DMS114 treated with DMSO at 0.1 percent for 48 hours (cell line): ENCODE results near the gene CTNND2.

Source experiments
- DNase-seq: peaks from one replicate; lab custom pipeline; 2025; ENCODE audit not compliant: unreplicated experiment; lab: John Stamatoyannopoulos, UW

CTNND2 gene

GRCh38 chr5:11527652-11528349 lies 376.4 kb downstream of the CTNND2 start:
- DNase-seq = no peak

GRCh38 chr5:11525020-11525419 lies 379.2 kb downstream of the CTNND2 start:
- DNase-seq = no peak

GRCh38 chr5:11524188-11524587 lies 380.1 kb downstream of the CTNND2 start:
- no peak for DNase-seq

DNA sequence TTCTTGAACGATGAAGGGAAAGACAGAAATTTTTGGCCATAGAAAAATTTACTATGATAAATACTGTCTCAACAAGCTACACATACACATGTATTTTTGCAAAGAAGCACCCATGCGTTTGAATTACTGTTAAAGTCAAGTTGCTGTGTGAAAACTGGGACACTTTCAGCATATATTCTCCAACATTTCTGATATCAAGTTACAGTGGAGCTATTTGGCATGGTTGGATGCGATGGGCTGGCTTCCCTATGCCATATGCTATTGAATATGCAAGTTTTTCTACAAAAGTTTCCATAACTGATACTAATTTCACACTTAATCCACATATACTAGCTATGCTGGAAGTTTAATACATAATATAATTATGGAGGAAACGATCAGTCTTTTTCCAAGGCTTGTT lies 381.4 kb downstream of the CTNND2 start:
- no peak for DNase-seq

- DNase-seq = no peak
Observed at GRCh38 chr5:11520241-11520930, 383.9 kb downstream of the CTNND2 start.

DNA sequence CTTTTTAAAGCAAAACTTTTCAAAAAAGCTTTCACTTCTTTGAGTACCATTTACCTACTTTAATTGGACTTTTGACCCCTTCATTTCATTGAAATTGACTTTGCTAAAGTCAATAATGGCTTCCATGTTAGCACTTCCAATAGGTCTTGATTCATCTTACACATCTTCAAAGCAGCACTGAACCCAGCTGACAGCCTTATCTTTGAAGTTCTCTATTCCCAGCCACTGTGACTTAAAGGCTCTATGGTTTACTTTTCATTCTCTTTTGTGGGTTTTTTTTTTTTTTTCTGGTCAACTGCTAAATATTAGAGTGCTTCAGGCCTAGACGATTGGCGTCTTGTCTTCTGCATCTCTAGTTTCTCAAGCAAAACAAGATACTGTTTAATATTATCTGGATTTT lies 385.0 kb downstream of the CTNND2 start:
- DNase-seq = no peak

GRCh38 chr5:11518676-11519075 lies 385.6 kb downstream of the CTNND2 start:
- no peak for DNase-seq

GRCh38 chr5:11514705-11515432 lies 389.4 kb downstream of the CTNND2 start:
- no peak for DNase-seq

- DNase-seq = no peak
Observed at GRCh38 chr5:11511878-11512277, 392.4 kb downstream of the CTNND2 start.

- no peak for DNase-seq
Observed at GRCh38 chr5:11510889-11511288, 393.4 kb downstream of the CTNND2 start.

- no peak for DNase-seq
Observed at GRCh38 chr5:11509793-11510192, 394.5 kb downstream of the CTNND2 start.

DNA sequence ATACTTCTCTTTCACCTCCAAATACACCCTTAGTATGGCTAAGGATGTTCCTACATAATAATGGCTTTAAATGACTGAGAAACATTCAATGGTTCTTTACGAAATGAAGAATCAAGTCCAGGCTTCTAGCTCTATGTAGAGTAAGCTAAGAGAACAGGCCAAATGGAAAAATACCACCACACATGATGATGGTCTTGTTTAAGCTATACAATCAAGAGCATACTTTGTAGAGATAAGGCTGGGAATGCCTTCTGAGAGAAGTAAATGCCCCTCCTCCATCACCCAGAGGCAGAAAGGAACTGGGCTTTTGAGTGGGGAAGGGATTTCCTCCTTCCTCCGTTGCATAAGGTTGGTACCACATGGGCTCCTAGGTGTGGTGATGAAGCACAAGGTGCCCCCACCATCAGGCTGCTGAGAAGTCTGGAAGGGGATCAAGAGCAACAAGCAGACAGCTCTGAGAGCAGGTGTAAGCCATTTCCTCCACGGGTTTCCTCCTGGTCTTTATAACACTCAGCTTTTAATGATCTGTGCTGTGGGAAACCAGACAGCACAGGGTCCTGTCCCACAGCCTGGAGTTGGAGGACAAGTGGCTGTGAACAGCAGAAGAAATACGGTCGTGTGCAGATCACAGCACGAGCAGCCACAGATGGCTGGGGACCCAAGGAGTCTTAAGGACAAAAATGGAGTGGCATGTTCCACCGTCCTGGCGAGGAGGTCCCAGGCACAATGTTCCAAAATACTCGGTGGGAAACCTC lies 396.9 kb downstream of the CTNND2 start:
- no peak for DNase-seq

DNA sequence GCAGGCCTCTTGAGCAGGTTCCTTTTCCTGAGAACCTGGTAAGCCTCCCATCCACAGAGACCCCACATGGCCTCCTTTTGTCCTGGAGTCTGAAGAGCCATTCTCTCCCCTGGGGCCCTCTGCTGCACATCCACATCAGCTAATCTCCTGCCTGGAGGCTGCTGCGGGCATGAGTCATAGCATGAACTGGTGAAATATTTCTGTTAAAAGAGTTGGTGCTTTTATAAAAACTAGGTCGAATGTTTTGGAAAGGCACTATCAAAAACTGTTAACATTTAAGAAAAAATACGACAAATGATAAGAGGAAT lies 399.4 kb downstream of the CTNND2 start:
- no peak for DNase-seq

- no peak for DNase-seq
Observed at GRCh38 chr5:11504065-11504885, 400.0 kb downstream of the CTNND2 start.

DNA sequence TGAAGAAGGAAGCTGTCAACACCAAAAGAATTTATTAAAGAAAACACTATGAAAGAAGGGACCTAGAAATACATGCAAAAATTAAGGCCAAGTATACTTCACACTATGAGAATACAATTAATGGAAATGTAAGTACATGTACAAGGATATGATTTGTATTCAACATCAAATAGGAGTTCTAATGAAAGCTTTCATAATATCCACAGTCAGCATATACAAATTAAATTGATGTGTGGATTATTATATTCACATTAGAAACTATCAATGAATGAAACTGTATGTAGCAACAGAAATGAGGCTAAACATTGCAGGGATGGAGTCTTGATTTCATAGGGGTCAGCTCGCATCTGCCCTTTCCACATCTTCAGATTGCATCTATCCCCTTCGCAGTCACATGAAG lies 401.5 kb downstream of the CTNND2 start:
- DNase-seq = no peak

DNA sequence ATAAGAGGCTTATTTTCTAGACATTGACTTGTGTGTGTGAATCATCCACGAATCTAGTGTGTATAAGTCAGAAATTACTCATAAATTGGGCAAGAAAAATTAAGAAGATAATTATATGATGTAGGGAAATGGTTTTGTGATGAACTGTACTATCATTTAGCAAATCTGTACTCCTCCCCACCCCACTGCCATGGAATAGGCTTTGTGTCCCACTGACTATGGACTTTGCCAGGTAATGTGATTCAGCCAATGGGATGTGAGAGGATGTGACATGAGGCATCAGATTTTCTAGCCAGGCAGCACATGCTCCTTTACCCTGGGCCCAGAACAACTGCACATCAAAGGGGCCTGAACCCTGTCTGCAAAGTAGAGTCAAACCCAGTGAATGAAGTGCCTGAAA lies 406.6 kb downstream of the CTNND2 start:
- no peak for DNase-seq

- DNase-seq = no peak
Observed at GRCh38 chr5:11496137-11496719, 408.0 kb downstream of the CTNND2 start.

- no peak for DNase-seq
Observed at GRCh38 chr5:11494340-11494739, 409.9 kb downstream of the CTNND2 start.

DNA sequence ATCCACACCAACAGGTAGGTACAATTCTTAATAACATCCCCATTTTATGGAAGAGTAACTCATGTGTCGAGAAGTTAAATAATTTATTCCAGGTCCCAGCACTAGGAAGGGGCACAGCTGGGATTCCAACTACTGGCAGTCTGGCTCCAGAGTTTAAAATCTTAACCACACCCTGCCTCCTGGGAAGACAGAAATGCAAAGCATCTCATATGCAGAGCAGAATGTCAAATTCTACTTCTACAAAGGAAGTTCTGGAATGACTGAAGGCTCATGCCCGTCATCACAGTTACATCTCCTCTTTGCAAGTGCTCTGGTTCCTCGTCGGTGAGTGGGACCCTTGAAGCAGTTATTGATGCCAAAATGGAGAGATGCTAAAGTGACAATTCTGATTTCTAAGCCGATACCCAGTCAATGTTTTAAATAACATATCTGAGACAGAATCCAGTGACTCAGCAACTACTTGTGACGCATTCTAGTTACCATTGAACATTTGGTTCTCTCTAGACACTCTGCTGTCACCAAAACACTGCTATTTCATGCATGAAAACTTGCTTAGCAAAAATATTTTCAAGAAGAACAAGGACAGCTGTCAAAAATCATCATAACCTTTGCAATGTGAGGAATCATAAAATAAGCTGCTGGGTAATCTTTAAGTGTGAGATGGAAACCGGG lies 412.7 kb downstream of the CTNND2 start:
- no peak for DNase-seq

GRCh38 chr5:11483630-11484029 lies 420.6 kb downstream of the CTNND2 start:
- no peak for DNase-seq
